NOMO-1 treated with DMSO at 0.1 percent for 48 hours (cell line): Measurements from ENCODE around the gene LRMDA.

Experiments
- DNase-seq: peaks from one replicate; lab custom pipeline; 2025; ENCODE audit not compliant: unreplicated experiment; lab: John Stamatoyannopoulos, UW

Gene LRMDA

GRCh38 chr10:76433161-76434005, 1002.0 kb downstream of the LRMDA start:
- no peak for DNase-seq

- DNase-seq, result no peak
These were observed 1003.7 kb downstream of the LRMDA start for GRCh38 chr10:76435157-76435556.

- no peak for DNase-seq
These were observed 1005.0 kb downstream of the LRMDA start for GRCh38 chr10:76436401-76436811.

GRCh38 chr10:76436981-76437380, 1005.6 kb downstream of the LRMDA start:
- DNase-seq, result no peak

- no peak for DNase-seq
These were observed 1009.0 kb downstream of the LRMDA start for GRCh38 chr10:76440426-76440825.

GRCh38 chr10:76442113-76442512, 1010.7 kb downstream of the LRMDA start:
- no peak for DNase-seq

- DNase-seq, result no peak
These were observed 1012.8 kb downstream of the LRMDA start for GRCh38 chr10:76444034-76444800.

GRCh38 chr10:76447578-76447977, 1016.2 kb downstream of the LRMDA start:
- no peak for DNase-seq

- DNase-seq, result no peak
These were observed 1020.5 kb downstream of the LRMDA start for GRCh38 chr10:76451911-76452310.

- no peak for DNase-seq
These were observed 1021.9 kb downstream of the LRMDA start for GRCh38 chr10:76453332-76453731.

- DNase-seq, result no peak
These were observed 1022.6 kb downstream of the LRMDA start for GRCh38 chr10:76453997-76454396.

- DNase-seq, result no peak
These were observed 1023.2 kb downstream of the LRMDA start for GRCh38 chr10:76454506-76455140.

- DNase-seq, result no peak
These were observed 1024.8 kb downstream of the LRMDA start for GRCh38 chr10:76456197-76456596.

- DNase-seq, result no peak
These were observed 1027.7 kb downstream of the LRMDA start for GRCh38 chr10:76459016-76459730.

- DNase-seq, result no peak
These were observed 1029.6 kb downstream of the LRMDA start for GRCh38 chr10:76461024-76461423.

GRCh38 chr10:76463111-76463510, 1031.7 kb downstream of the LRMDA start:
- DNase-seq, result no peak

- DNase-seq, result no peak
These were observed 1035.5 kb downstream of the LRMDA start for GRCh38 chr10:76466836-76467503.

- no peak for DNase-seq
These were observed 1038.3 kb downstream of the LRMDA start for GRCh38 chr10:76469675-76470074.

GRCh38 chr10:76479103-76479790, 1047.8 kb downstream of the LRMDA start:
- DNase-seq, result no peak

GRCh38 chr10:76481178-76481577, 1049.8 kb downstream of the LRMDA start:
- no peak for DNase-seq
